SK-N-SH treated with all-trans-retinoic acid at 6 μM for 48 hours (cell line): ENCODE measurements around the gene CDH5.
A peak's percentile ranks its signal among the peaks of the same experiment; 100 is the strongest.

Experiments used
- ATAC-seq: fragments of 200-7000 bp; cut with Tn5 transposase; 3 replicates; pipeline ENCODE4 v1.9.1; 2020; ENCODE audit warnings: mild to moderate bottlenecking, moderate library complexity
- ARNTL ChIP-seq: fragments of 450-650 bp; formaldehyde crosslinking; IDR thresholded peaks from 2 replicates; pipeline ENCODE4 v1.5.0; 2020; ENCODE audit warnings: low read depth, mild to moderate bottlenecking, moderate library complexity, borderline replicate concordance
- BACH2 ChIP-seq: fragments of 250-450 bp; sonication (Bioruptor Pico); IDR thresholded peaks from 2 replicates; pipeline ENCODE4 v1.9.0; 2021; ENCODE audit warnings: mild to moderate bottlenecking, borderline replicate concordance
- CREB5 ChIP-seq: fragments of 250-450 bp; sonication (Bioruptor Pico); IDR thresholded peaks from 2 replicates; pipeline ENCODE4 v1.5.1; 2020; ENCODE audit warnings: low read depth, mild to moderate bottlenecking, moderate library complexity
- GLIS3 ChIP-seq: fragments of 250-450 bp; sonication (Bioruptor Pico); IDR thresholded peaks from 2 replicates; pipeline ENCODE4 v1.5.0; 2020; ENCODE audit warnings: mild to moderate bottlenecking, moderate library complexity
- ISL1 ChIP-seq: fragments of 250-450 bp; sonication (Bioruptor Pico); IDR thresholded peaks from 2 replicates; pipeline ENCODE4 v2.1.2; 2022; ENCODE audit warnings: mild to moderate bottlenecking, moderate library complexity
- OSR1 ChIP-seq: fragments of 250-450 bp; sonication (Bioruptor Pico); IDR thresholded peaks from 2 replicates; pipeline ENCODE4 v1.8.0; 2022; ENCODE audit warnings: moderate library complexity, mild to moderate bottlenecking, inconsistent platforms
- PATZ1 ChIP-seq: fragments of 250-450 bp; sonication (Bioruptor Pico); IDR thresholded peaks from 2 replicates; pipeline ENCODE4 v1.8.0; 2020; ENCODE audit warnings: mild to moderate bottlenecking, moderate library complexity, borderline replicate concordance
- RARB ChIP-seq: fragments of 250-450 bp; sonication (Bioruptor Pico); IDR thresholded peaks from 2 replicates; pipeline ENCODE4 v1.8.0; 2021; ENCODE audit warnings: mild to moderate bottlenecking, moderate library complexity
- SNAI2 ChIP-seq: fragments of 250-450 bp; sonication (Bioruptor Pico); IDR thresholded peaks from 2 replicates; pipeline ENCODE4 v1.5.0; 2020; ENCODE audit warnings: mild to moderate bottlenecking, moderate library complexity
- TCF4 ChIP-seq: fragments of 250-450 bp; sonication (Bioruptor Pico); IDR thresholded peaks from 2 replicates; pipeline ENCODE4 v1.8.0; 2021; ENCODE audit warnings: mild to moderate bottlenecking, moderate library complexity, borderline replicate concordance
- TOX ChIP-seq: fragments of 250-450 bp; sonication (Bioruptor Pico); IDR thresholded peaks from 2 replicates; pipeline ENCODE4 v1.8.0; 2021; ENCODE audit warnings: mild to moderate bottlenecking, moderate library complexity, borderline replicate concordance
- TSHZ2 ChIP-seq: fragments of 250-450 bp; sonication (Bioruptor Pico); IDR thresholded peaks from 2 replicates; pipeline ENCODE4 v1.5.0; 2020; ENCODE audit warnings: mild to moderate bottlenecking, moderate library complexity
- ZFP30 ChIP-seq: fragments of 450-650 bp; formaldehyde crosslinking; IDR thresholded peaks from 2 replicates; pipeline ENCODE4 v1.5.0; 2022; ENCODE audit warnings: mild to moderate bottlenecking, moderate library complexity
- ZNF565 ChIP-seq: fragments of 450-650 bp; formaldehyde crosslinking; conservative IDR thresholded peaks from 2 replicates; pipeline ENCODE4 v1.5.0; 2020; ENCODE audit warnings: low read depth, mild to moderate bottlenecking, moderate library complexity
- ZNF8 ChIP-seq: fragments of 450-650 bp; formaldehyde crosslinking; IDR thresholded peaks from 2 replicates; pipeline ENCODE4 v1.5.0; 2020; ENCODE audit warnings: mild to moderate bottlenecking, moderate library complexity
- TF ChIP-seq, protein P1 (sequence below): fragments of 250-450 bp; sonication (Bioruptor Pico); IDR thresholded peaks from 2 replicates; pipeline ENCODE4 v1.5.1; 2021; ENCODE audit warnings: mild to moderate bottlenecking, moderate library complexity
- TF ChIP-seq, protein P2 (sequence below): fragments of 250-450 bp; sonication (Bioruptor Pico); IDR thresholded peaks from 2 replicates; pipeline ENCODE4 v1.8.0; 2021; ENCODE audit warnings: low read depth, mild to moderate bottlenecking, moderate library complexity, borderline replicate concordance

CDH5 gene

GRCh38 chr16:66440970-66441369, 74.5 kb downstream of the CDH5 start:
- no peak for ATAC-seq
- TF ChIP-seq TOX (CRISPR knock-in tag): no peak
- TF ChIP-seq OSR1 (CRISPR knock-in tag): no peak
- no peak for TF ChIP-seq GLIS3 (CRISPR knock-in tag)
- TF ChIP-seq PATZ1 (CRISPR knock-in tag): no peak
- TF ChIP-seq ARNTL (CRISPR knock-in tag): no peak
- TF ChIP-seq CREB5: no peak
- TF ChIP-seq, protein P1, sequence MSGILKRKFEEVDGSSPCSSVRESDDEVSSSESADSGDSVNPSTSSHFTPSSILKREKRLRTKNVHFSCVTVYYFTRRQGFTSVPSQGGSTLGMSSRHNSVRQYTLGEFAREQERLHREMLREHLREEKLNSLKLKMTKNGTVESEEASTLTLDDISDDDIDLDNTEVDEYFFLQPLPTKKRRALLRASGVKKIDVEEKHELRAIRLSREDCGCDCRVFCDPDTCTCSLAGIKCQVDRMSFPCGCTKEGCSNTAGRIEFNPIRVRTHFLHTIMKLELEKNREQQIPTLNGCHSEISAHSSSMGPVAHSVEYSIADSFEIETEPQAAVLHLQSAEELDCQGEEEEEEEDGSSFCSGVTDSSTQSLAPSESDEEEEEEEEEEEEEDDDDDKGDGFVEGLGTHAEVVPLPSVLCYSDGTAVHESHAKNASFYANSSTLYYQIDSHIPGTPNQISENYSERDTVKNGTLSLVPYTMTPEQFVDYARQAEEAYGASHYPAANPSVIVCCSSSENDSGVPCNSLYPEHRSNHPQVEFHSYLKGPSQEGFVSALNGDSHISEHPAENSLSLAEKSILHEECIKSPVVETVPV (CRISPR knock-in tag): no peak
- no peak for TF ChIP-seq ZNF565 (CRISPR knock-in tag)
- no peak for TF ChIP-seq SNAI2
- no peak for TF ChIP-seq ZNF8
- TF ChIP-seq, protein P2, sequence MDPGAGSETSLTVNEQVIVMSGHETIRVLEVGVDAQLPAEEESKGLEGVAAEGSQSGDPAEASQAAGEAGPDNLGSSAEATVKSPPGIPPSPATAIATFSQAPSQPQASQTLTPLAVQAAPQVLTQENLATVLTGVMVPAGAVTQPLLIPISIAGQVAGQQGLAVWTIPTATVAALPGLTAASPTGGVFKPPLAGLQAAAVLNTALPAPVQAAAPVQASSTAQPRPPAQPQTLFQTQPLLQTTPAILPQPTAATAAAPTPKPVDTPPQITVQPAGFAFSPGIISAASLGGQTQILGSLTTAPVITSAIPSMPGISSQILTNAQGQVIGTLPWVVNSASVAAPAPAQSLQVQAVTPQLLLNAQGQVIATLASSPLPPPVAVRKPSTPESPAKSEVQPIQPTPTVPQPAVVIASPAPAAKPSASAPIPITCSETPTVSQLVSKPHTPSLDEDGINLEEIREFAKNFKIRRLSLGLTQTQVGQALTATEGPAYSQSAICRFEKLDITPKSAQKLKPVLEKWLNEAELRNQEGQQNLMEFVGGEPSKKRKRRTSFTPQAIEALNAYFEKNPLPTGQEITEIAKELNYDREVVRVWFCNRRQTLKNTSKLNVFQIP: no peak
- TF ChIP-seq TCF4 (CRISPR knock-in tag): no peak
- TF ChIP-seq ISL1 (CRISPR knock-in tag): no peak
- no peak for TF ChIP-seq BACH2 (CRISPR knock-in tag)
- no peak for TF ChIP-seq RARB (CRISPR knock-in tag)
- no peak for TF ChIP-seq TSHZ2 (CRISPR knock-in tag)

GRCh38 chr16:66441586-66442375, 75.3 kb downstream of the CDH5 start:
- peak; percentile 67 for ATAC-seq
- TF ChIP-seq ZFP30 (CRISPR knock-in tag) (no peak), PATZ1 (CRISPR knock-in tag) (no peak), OSR1 (CRISPR knock-in tag) (no peak), SNAI2 (no peak), ISL1 (CRISPR knock-in tag) (no peak), ZNF565 (CRISPR knock-in tag) (no peak), GLIS3 (CRISPR knock-in tag) (no peak), CREB5 (no peak), RARB (CRISPR knock-in tag) (no peak)
- TF ChIP-seq, all 23 proteins: peak for 0
